Liver (tissue), 9 donors: Measurements from ENCODE around the gene HBD. TPM values are rescaled to one million over a fixed set of nuclear protein-coding genes. Genes with fewer than 3 reads are reported as not detected.

Experiments used
- DNase-seq: peaks from one replicate; pipeline ENCODE4 v3.0.0-alpha.2; 2017; ENCODE audit warnings: low spot score
- H3K27ac ChIP-seq, 2 donors: one replicate each; pipeline ENCODE4 v1.7.0; 2013; ENCODE audit warnings: inconsistent platforms in 2 of 2, low read length in 2 of 2, control low read depth in 1 of 2, low read depth in 1 of 2, mild to moderate bottlenecking in 1 of 2
- H3K27me3 ChIP-seq, 4 donors: one replicate each; pipeline versions ENCODE4 v1.6.1 to v1.7.0; 2013; ENCODE audit warnings: low read length in 3 of 4, inconsistent platforms in 1 of 4, mild to moderate bottlenecking in 1 of 4, moderate library complexity in 1 of 4; ENCODE audit not compliant: control insufficient read depth in 4 of 4, insufficient read depth in 4 of 4
- H3K36me3 ChIP-seq, 4 donors: one replicate each; pipeline versions ENCODE4 v1.6.1 to v1.7.0; 2013; ENCODE audit warnings: low read length in 3 of 4, mild to moderate bottlenecking in 3 of 4, low read depth in 1 of 4, moderate library complexity in 1 of 4; ENCODE audit not compliant: control insufficient read depth in 4 of 4, insufficient read depth in 3 of 4
- H3K4me1 ChIP-seq, 4 donors: one replicate each; pipeline versions ENCODE4 v1.6.1 to v1.7.0; 2013; ENCODE audit warnings: low read length in 3 of 4, mild to moderate bottlenecking in 3 of 4, moderate library complexity in 1 of 4; ENCODE audit not compliant: control insufficient read depth in 4 of 4, insufficient read depth in 4 of 4
- H3K4me3 ChIP-seq, 3 donors: one replicate each; pipeline versions ENCODE4 v1.6.1 to v1.7.0; 2013; ENCODE audit warnings: low read length in 3 of 3, control low read depth in 1 of 3, low read depth in 1 of 3, mild to moderate bottlenecking in 1 of 3
- H3K9ac ChIP-seq, 2 donors: one replicate each; pipeline ENCODE4 v1.7.0; 2013; ENCODE audit warnings: low read length in 2 of 2, mild to moderate bottlenecking in 2 of 2, moderate library complexity in 2 of 2, control low read depth in 1 of 2, low read depth in 1 of 2
- H3K9me3 ChIP-seq, 4 donors: one replicate each; pipeline versions ENCODE4 v1.6.1 to v1.7.0; 2013; ENCODE audit warnings: low read length in 3 of 4; ENCODE audit not compliant: control insufficient read depth in 4 of 4
- ATF3 ChIP-seq: IDR thresholded peaks from 2 replicates; pipeline ENCODE4 v1.6.1; 2016; ENCODE audit warnings: antibody characterized with exemption
- CTCF ChIP-seq: fragments of 150-350 bp; IDR thresholded peaks from 2 replicates; pipeline ENCODE4 v1.5.1; 2017; ENCODE audit warnings: improper control_type of control experiment, low read depth, low read length; ENCODE audit not compliant: missing input control
- EGR1 ChIP-seq, 2 donors: IDR thresholded peaks; 2 replicates each; pipeline ENCODE4 v1.6.1; 2016 to 2018; ENCODE audit warnings: antibody characterized with exemption in 2 of 2, low read depth in 2 of 2
- FOXA1 ChIP-seq: IDR thresholded peaks from 2 replicates; pipeline ENCODE4 v1.6.1; 2016; ENCODE audit warnings: antibody characterized with exemption
- FOXA2 ChIP-seq: IDR thresholded peaks from 2 replicates; pipeline ENCODE4 v1.6.1; 2016; ENCODE audit warnings: antibody characterized with exemption
- GABPA ChIP-seq, 2 donors: IDR thresholded peaks in 1 of 2; conservative IDR thresholded peaks in 1 of 2; 2 replicates each; pipeline ENCODE4 v1.6.1; 2016; ENCODE audit warnings: antibody characterized with exemption in 2 of 2, mild to moderate bottlenecking in 1 of 2, moderate library complexity in 1 of 2
- HNF4A ChIP-seq, 2 donors: conservative IDR thresholded peaks; 2 replicates each; pipeline ENCODE4 v1.6.1; 2016; ENCODE audit warnings: antibody characterized with exemption in 2 of 2, mild to moderate bottlenecking in 2 of 2
- HNF4G ChIP-seq: IDR thresholded peaks from 2 replicates; pipeline ENCODE4 v1.6.1; 2016; ENCODE audit warnings: antibody characterized with exemption
- JUND ChIP-seq, 2 donors: IDR thresholded peaks; 2 replicates each; pipeline ENCODE4 v1.6.1; 2016; ENCODE audit warnings: antibody characterized with exemption in 2 of 2
- MAX ChIP-seq: IDR thresholded peaks from 2 replicates; pipeline ENCODE4 v1.6.1; 2016; ENCODE audit warnings: antibody characterized with exemption
- NR2F2 ChIP-seq: IDR thresholded peaks from 2 replicates; pipeline ENCODE4 v1.6.1; 2016; ENCODE audit warnings: antibody characterized with exemption
- RAD21 ChIP-seq, 2 donors: IDR thresholded peaks; 2 replicates each; pipeline ENCODE4 v1.6.1; 2016; ENCODE audit warnings: antibody characterized with exemption in 2 of 2, mild to moderate bottlenecking in 2 of 2
- RXRA ChIP-seq, 2 donors: IDR thresholded peaks; 2 replicates each; pipeline ENCODE4 v1.6.1; 2017 to 2018; ENCODE audit warnings: antibody characterized with exemption in 2 of 2, mild to moderate bottlenecking in 1 of 2
- SP1 ChIP-seq: IDR thresholded peaks from 2 replicates; pipeline ENCODE4 v1.6.1; 2018; ENCODE audit warnings: antibody characterized with exemption, mild to moderate bottlenecking
- TAF1 ChIP-seq: conservative IDR thresholded peaks from 2 replicates; pipeline ENCODE4 v1.6.1; 2016; ENCODE audit warnings: antibody characterized with exemption, mild to moderate bottlenecking
- YY1 ChIP-seq: IDR thresholded peaks from 2 replicates; pipeline ENCODE4 v1.6.1; 2016; ENCODE audit warnings: antibody characterized with exemption, mild to moderate bottlenecking
- ZBTB33 ChIP-seq: IDR thresholded peaks from 2 replicates; pipeline ENCODE4 v1.6.1; 2016; ENCODE audit warnings: antibody characterized with exemption
- WGBS: extraction: QIAGEN DNeasy Blood & Tissue Kit; methylation state at CpG from one replicate; pipeline ENCODE4 v1.1.7; 2013; 5-methylcytosine and 5-hydroxymethylcytosine counted together
- polyA plus RNA-seq, 2 donors: library from polyadenylated mRNA; stranded (reverse) in 1 of 2; unstranded in 1 of 2; fragments of 200-250 nt in 1 of 2; fragments of >200 nt in 1 of 2; fragmentation: Nextera tagmentation in 1 of 2; extraction: Ambion mirVana in 1 of 2; gene quantifications; one replicate each; pipeline versions ENCODE4 v1.2.1 to v1.2.3, GENCODE V29; 2013 to 2015
- total RNA-seq, 2 donors: library from RNA; depleted of rRNA; stranded (reverse); fragments of >200 nt; gene quantifications; one replicate each; pipeline ENCODE4 v1.2.3, GENCODE V29; 2014
- donor health status: healthy.
- donor health status: healthy.
- donor health status: healthy.
- donor health status: healthy.
- donor health status: healthy.

The HBD gene
- total and polyA plus RNA-seq, 4 donors, result 0.72 to 6.0 TPM; not detected in 2

- no peak within 1 kb of the TSS for H3K27ac ChIP-seq
- TF ChIP-seq GABPA (IDR thresholded peaks at IDR 0.05 in 1 of 2, conservative IDR thresholded peaks at IDR 0.05 in 1 of 2) (no peak), EGR1 (IDR thresholded peaks at IDR 0.05; ENCODE audit: low read depth in 2 of 2) (no peak), FOXA1 (no peak), ATF3 (no peak), CTCF (no peak), YY1 (no peak), TAF1 (no peak), RXRA (IDR thresholded peaks at IDR 0.05) (no peak), FOXA2 (no peak)
- H3K27me3 ChIP-seq, result peaks cover 0 to 11% (median 0%) of the 10 kb centered on the region in 4 donors
- WGBS, result 38% methylated on average over 1 of the region's 1 CpG
- no peaks in the 10 kb centered on the region for H3K9me3 ChIP-seq
- no peaks in the 10 kb centered on the region for H3K36me3 ChIP-seq
- H3K9ac ChIP-seq, result no peak within 1 kb of the TSS
- no peak for DNase-seq
- no peaks in the 10 kb centered on the region for H3K4me1 ChIP-seq
- no peak within 1 kb of the TSS for H3K4me3 ChIP-seq
Measured at GRCh38 chr11:5200582-5200981, 33.7 kb downstream of the HBD start, which contains the start of gene OR51V1. Gene OR51V1, minus strand, starts transcription at chr11:5200682. Its CDS starts 0 bp downstream, at chr11:5200682.

- Histone ChIP-seq H3K4me1 (no peaks in the 10 kb centered on the region), H3K27me3 (peaks cover 0 to 8% (median 0%) of the 10 kb centered on the region in 4 donors), H3K9me3 (peaks cover 0 to 2% (median 0%) of the 10 kb centered on the region in 4 donors), H3K4me3 (no peak overlapping the region), H3K36me3 (no peaks in the 10 kb centered on the region), H3K9ac (no peak overlapping the region), H3K27ac (no peak overlapping the region)
- no peak for DNase-seq
- TF ChIP-seq ZBTB33 (no peak), MAX (no peak), YY1 (no peak), JUND (IDR thresholded peaks at IDR 0.05) (no peak), CTCF (no peak), HNF4A (conservative IDR thresholded peaks at IDR 0.05) (no peak), HNF4G (no peak), TAF1 (no peak), FOXA1 (no peak), ATF3 (no peak), RAD21 (IDR thresholded peaks at IDR 0.05) (no peak), FOXA2 (no peak), SP1 (no peak), GABPA (IDR thresholded peaks at IDR 0.05 in 1 of 2, conservative IDR thresholded peaks at IDR 0.05 in 1 of 2) (no peak), NR2F2 (no peak), RXRA (IDR thresholded peaks at IDR 0.05) (no peak)
Measured at GRCh38 chr11:5198285-5198684, 36.0 kb downstream of the HBD start.
